ENCODE results near the gene LBR. TPM values are rescaled to one million over a fixed set of nuclear protein-coding genes. Genes with fewer than 3 reads are reported as not detected.

LBR gene
- total RNA-seq, 3 donors from 2014 or later: 20.3 to 36.1 (median 29.6) TPM

- TF ChIP-seq, protein P1, sequence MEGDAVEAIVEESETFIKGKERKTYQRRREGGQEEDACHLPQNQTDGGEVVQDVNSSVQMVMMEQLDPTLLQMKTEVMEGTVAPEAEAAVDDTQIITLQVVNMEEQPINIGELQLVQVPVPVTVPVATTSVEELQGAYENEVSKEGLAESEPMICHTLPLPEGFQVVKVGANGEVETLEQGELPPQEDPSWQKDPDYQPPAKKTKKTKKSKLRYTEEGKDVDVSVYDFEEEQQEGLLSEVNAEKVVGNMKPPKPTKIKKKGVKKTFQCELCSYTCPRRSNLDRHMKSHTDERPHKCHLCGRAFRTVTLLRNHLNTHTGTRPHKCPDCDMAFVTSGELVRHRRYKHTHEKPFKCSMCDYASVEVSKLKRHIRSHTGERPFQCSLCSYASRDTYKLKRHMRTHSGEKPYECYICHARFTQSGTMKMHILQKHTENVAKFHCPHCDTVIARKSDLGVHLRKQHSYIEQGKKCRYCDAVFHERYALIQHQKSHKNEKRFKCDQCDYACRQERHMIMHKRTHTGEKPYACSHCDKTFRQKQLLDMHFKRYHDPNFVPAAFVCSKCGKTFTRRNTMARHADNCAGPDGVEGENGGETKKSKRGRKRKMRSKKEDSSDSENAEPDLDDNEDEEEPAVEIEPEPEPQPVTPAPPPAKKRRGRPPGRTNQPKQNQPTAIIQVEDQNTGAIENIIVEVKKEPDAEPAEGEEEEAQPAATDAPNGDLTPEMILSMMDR (IDR thresholded peaks at IDR 0.05): no peak
- TF ChIP-seq POLR2A (IDR thresholded peaks at IDR 0.05) (no peak), POLR2AphosphoS5 (IDR thresholded peaks at IDR 0.05) (peak in 1 of 3 donors; percentile 22)
- H3K27me3 ChIP-seq: no peaks in the 10 kb centered on the region
- DNase-seq (ENCODE audit: low spot score in 2 of 2): no peak
- H3K36me3 ChIP-seq: no peaks in the 10 kb centered on the region
- H3K9me3 ChIP-seq: no peaks in the 10 kb centered on the region
- peak overlapping the region; percentile 25 to 57 (median 39) for H3K4me3 ChIP-seq
- peak overlapping the region in 1 of 2 donors; percentile 83 for H3K27ac ChIP-seq
- intact Hi-C loops (cut with DNase I; ENCODE audit: low total_unique reads): no loop called here
- H3K4me1 ChIP-seq: no peaks in the 10 kb centered on the region
These were observed 39.6 kb upstream of the LBR start for GRCh38 chr1:225467193-225468020.

DNA sequence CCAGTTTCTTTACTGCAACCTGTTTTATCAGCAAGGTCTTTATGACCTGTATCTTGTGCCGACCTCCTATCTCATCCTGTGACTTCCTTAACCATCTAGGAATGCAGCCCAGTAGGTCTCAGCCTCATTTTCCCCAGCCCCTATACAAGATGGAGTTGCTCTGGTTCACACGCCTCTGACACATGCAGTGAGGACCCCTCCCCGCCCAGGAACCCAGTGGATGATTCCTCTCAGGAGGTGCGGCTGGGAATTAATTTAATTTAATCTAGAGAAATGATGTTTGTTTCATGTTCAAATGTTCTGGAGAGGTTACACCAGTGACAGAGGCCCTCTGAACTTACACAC is 39.0 kb upstream of the LBR start:
- Histone ChIP-seq H3K36me3 (no peaks in the 10 kb centered on the region), H3K4me1 (no peaks in the 10 kb centered on the region), H3K9me3 (no peaks in the 10 kb centered on the region), H3K27me3 (no peaks in the 10 kb centered on the region), H3K27ac (no peak overlapping the region), H3K4me3 (no peak overlapping the region)
- DNase-seq (ENCODE audit: low spot score in 2 of 2): no peak
- TF ChIP-seq POLR2AphosphoS5 (IDR thresholded peaks at IDR 0.05): no peak
- TF ChIP-seq, protein P1 (IDR thresholded peaks at IDR 0.05): no peak
- TF ChIP-seq POLR2A (IDR thresholded peaks at IDR 0.05): no peak
- intact Hi-C loops (cut with DNase I; ENCODE audit: low total_unique reads): no loop called here

DNA sequence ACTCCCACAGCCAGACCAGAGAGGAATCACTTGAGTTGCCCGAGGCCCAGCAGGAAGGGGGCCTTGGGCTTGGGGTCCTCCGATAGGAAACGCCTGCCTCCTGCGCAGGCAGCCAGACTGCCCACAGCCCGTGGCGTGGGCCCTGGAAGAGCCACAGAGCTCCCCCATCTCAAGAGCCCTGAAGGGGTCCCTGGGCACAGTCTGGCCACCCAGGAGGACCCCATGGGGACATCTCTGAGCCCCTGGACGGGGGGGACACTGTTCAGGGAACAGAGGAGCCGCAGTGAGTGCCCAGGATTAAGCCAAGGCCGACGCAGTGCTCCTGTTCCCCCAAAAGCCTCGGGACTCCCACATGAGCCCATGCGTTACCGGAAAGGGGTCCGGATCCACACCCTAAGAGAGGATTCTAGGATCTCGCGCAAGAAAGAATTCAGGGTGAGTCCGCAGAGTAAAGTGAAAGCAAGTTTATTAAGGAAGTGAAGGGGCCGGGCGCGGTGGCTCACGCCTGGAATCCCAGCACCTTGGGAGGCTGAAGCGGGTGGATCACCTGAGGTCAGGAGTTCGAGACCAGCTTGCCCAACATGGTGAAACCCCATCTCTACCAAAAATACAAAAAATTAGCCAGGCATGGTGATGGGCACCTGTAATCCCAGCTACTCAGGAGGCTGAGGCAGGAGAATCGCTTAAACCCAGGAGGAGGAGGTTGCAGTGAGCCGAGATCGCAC is 38.1 kb upstream of the LBR start:
- no peaks in the 10 kb centered on the region for H3K36me3 ChIP-seq
- no peaks in the 10 kb centered on the region for H3K4me1 ChIP-seq
- no peak overlapping the region for H3K4me3 ChIP-seq
- H3K9me3 ChIP-seq: no peaks in the 10 kb centered on the region
- TF ChIP-seq POLR2AphosphoS5 (IDR thresholded peaks at IDR 0.05) (no peak), POLR2A (IDR thresholded peaks at IDR 0.05) (no peak)
- TF ChIP-seq, protein P1 (IDR thresholded peaks at IDR 0.05): no peak
- peak overlapping the region; percentile 12 to 40 for H3K27ac ChIP-seq
- DNase-seq (ENCODE audit: low spot score in 2 of 2): no peak
- no peaks in the 10 kb centered on the region for H3K27me3 ChIP-seq
- intact Hi-C loops (cut with DNase I; ENCODE audit: low total_unique reads): no loop called here

- intact Hi-C loops (cut with DNase I; ENCODE audit: low total_unique reads): no loop called here
- no peaks in the 10 kb centered on the region for H3K27me3 ChIP-seq
- no peak overlapping the region for H3K4me3 ChIP-seq
- no peaks in the 10 kb centered on the region for H3K36me3 ChIP-seq
- H3K9me3 ChIP-seq: no peaks in the 10 kb centered on the region
- DNase-seq (ENCODE audit: low spot score in 2 of 2): peak in 1 of 2 donors; percentile 53
- no peaks in the 10 kb centered on the region for H3K4me1 ChIP-seq
- TF ChIP-seq POLR2A (IDR thresholded peaks at IDR 0.05) (no peak), POLR2AphosphoS5 (IDR thresholded peaks at IDR 0.05) (no peak)
- TF ChIP-seq, protein P1 (IDR thresholded peaks at IDR 0.05): no peak
- peak overlapping the region; percentile 12 to 40 for H3K27ac ChIP-seq
These were observed 37.3 kb upstream of the LBR start for GRCh38 chr1:225464851-225465792.
